GM10847 (cell line): ENCODE measurements around the gene MMD2.

Experiments used
- POLR2A ChIP-seq: IDR thresholded peaks from 2 replicates; pipeline ENCODE4 v1.6.1; 2011; ENCODE audit not compliant: insufficient read length; ENCODE audit errors: extremely low read depth

The MMD2 gene

DNA sequence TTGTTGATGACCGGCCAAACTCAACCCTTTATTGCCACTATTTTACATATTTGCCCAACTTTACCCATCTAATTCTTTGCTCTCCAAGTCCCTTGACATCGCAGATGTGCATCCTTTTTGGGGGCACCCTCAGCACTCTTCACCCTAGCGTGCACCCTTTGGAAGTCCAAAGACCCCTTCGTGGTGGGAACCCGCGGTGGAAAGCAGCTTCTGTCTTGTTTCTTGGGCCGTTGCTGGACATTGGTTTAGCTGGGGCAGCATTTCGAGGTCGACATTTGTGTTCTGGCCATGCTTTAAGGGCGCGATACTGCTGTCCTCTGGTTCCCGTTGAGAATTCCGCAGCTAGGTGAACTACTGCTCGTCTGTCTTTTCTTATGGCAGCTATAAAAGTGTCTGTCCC, 96.8 kb downstream of the MMD2 start:
- no peak for TF ChIP-seq POLR2A

DNA sequence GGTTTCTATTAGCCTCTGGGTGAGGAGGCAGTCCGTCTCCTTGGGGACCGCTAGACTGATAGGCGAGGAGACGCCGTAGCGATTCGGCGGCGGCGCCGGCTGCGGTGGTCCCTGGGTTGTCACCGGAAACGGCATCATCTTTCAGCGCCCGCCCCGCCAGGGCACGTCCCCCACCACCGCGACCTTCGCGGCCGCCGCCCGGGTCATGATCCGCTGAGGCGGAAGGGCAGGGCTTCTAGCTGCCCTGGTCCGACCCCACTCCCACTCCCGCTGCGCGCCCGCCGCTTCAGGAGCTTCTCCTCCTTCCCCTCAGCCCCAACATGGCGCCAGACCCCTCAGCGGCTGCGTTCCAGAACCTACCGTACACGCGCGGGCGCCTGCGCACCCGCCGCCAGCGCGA, 97.3 kb downstream of the MMD2 start, which contains the start of gene PAPOLB:
PAPOLB (minus strand) TSS at position 358 of the 400 bp plus-strand sequence; CDS start at position 138, 220 bp downstream.
- no peak for TF ChIP-seq POLR2A

DNA sequence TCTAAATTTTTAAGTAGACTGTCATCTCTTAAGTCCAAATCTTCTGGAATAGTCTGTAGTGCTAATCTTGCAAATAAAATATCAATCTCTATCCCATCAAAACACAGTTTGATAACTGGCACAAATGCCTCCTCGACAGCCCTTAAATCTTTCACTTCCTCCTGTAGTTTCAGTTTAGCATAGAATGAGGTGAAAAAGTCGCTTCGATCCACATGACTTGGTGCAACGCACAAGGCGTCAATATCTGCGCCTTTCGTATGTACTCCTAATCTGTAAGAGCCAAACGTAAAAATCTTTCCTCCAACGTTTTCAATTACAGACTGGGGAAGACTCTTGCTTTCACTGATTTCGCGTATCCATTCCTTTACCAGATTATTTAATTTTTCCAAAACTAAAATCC, 97.8 kb downstream of the MMD2 start:
- TF ChIP-seq POLR2A: no peak

DNA sequence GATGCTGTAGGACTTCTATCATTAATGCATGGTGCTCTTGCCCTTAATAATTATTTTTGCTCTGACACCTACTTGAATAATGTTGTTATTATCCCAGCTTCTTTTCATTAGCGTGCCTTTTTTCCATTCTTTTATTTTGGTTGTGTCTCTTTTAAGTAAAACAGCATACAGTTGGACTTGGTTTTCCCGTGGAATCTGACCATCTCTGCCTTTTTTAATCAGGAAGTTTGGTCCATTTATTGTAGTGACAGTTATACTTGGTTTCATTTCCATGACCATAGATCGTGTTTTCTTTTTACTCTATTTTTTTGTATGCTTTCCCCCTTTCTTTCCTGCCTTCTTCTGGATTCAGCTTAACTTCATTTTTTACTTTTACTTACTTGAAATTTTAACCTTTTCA, 101.8 kb downstream of the MMD2 start:
- no peak for TF ChIP-seq POLR2A

DNA sequence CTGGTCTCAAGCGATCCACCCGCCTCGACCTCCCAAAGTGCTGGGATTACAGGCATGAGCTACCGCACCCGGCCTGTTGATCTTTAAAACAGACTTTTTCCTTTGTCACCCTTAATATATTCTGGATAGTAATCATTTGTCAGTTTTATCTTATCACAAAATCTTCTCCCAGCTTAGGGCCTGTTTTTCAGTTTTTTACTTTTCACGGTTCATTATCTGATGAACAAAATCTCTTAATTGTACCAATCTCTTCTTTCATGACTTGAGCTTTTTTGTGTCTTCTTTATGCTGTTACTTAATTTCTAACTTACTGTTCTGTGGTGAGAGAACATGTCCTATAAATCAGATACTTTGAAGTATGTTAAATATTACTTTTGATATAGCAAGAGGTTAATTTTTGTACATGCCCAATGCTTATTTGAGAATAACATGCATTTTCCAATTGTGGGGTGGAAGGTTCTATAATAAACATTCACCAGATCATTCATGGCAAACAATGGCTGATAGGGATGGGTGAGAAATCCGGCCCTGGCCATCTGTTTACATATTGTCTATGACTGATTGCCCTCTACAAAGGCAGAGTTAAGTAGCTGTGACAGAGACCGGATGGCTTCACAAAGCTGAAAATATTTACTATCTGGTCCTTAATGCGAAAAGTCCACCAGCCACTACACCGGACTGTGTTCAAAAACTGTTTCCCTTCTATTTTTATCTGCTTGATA, 102.5 kb downstream of the MMD2 start:
- TF ChIP-seq POLR2A: no peak
